Mammary epithelial cell (primary cell): ENCODE measurements around the gene TAF1B.

Experiments used
- CTCF ChIP-seq, 2 donors: IDR thresholded peaks in 1 of 2; conservative IDR thresholded peaks in 1 of 2; 2 replicates each; pipeline ENCODE4 v1.5.1; 2011 to 2012; ENCODE audit warnings: inconsistent platforms in 2 of 2, low read length in 2 of 2, mild to moderate bottlenecking in 2 of 2, control low read depth in 1 of 2, low read depth in 1 of 2; ENCODE audit not compliant: insufficient read depth in 1 of 2; ENCODE audit errors: extremely low read depth in 1 of 2
- EZH2 ChIP-seq: IDR thresholded peaks from 2 replicates; pipeline ENCODE4 v1.6.1; 2012; ENCODE audit warnings: low read length, inconsistent platforms, borderline replicate concordance

DNA sequence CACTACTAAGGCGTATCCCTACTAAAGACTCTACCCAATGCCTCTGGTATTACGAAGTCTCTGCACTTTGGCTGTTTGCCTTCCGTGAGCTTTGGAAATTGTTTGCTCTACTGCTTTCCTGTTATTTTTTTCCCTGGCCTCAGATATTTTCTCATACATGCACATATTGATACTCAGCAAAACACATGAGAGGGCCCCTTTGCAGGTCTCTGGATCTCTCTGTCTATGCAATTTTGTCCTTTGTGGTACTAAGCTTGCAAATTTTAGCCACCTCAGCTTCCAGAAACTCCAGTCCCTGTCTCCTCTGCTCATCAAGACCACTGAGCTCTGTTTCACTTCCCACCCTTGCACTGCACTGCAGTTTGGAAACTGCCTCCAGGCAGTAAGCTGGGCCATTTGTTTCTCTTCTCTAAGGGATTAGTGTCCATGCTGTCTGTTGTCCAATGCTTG lies 46.6 kb downstream of the TAF1B start:
- TF ChIP-seq CTCF (conservative IDR thresholded peaks at IDR 0.05 in 1 of 2, IDR thresholded peaks at IDR 0.05 in 1 of 2; ENCODE audit: extremely low read depth in 1 of 2, insufficient read depth in 1 of 2, low read depth in 1 of 2, low read length in 2 of 2): no peak
- no peak for TF ChIP-seq EZH2
